HepG2 (cell line): ENCODE results near the gene TJAP1. TPM values are rescaled to one million over a fixed set of nuclear protein-coding genes. Genes with fewer than 3 reads are reported as not detected.
A peak's percentile ranks its signal among the peaks of the same experiment; 100 is the strongest.

Source experiments
- ARID2 ChIP-seq: sonication (generic); formaldehyde crosslinking; IDR thresholded peaks from 2 replicates; pipeline ENCODE4 v1.8.1; 2022; ENCODE audit warnings: mild to moderate bottlenecking, missing genetic modification reagents, borderline replicate concordance
- HDAC2 ChIP-seq: sonication (generic); formaldehyde crosslinking; IDR thresholded peaks from 2 replicates; pipeline ENCODE4 v1.4.0; 2020; ENCODE audit warnings: missing genetic modification reagents
- PHF20 ChIP-seq: sonication (generic); formaldehyde crosslinking; IDR thresholded peaks from 2 replicates; pipeline ENCODE4 v1.5.0; 2020; ENCODE audit warnings: mild to moderate bottlenecking, missing genetic modification reagents
- SCMH1 ChIP-seq: sonication (generic); formaldehyde crosslinking; IDR thresholded peaks from 2 replicates; pipeline ENCODE4 v1.9.0; 2021; ENCODE audit warnings: missing genetic modification reagents, mild to moderate bottlenecking, borderline replicate concordance
- SNRNP70 ChIP-seq: fragments of 200-400 bp; formaldehyde crosslinking; IDR thresholded peaks from 2 replicates; pipeline ENCODE4 v1.6.1; 2017; ENCODE audit warnings: mild to moderate bottlenecking, low read depth, low read length, moderate library complexity
- ZBTB20 ChIP-seq: sonication (generic); formaldehyde crosslinking; IDR thresholded peaks from 2 replicates; pipeline ENCODE4 v1.8.1; 2023; ENCODE audit warnings: missing genetic modification reagents, low read depth, mild to moderate bottlenecking, borderline replicate concordance
- ZNF496 ChIP-seq: sonication (generic); formaldehyde crosslinking; IDR thresholded peaks from 2 replicates; pipeline ENCODE4 v1.8.1; 2023; ENCODE audit warnings: mild to moderate bottlenecking, moderate library complexity, missing genetic modification reagents; ENCODE audit not compliant: insufficient replicate concordance
- ZNF709 ChIP-seq: sonication (generic); formaldehyde crosslinking; IDR thresholded peaks from 2 replicates; pipeline ENCODE4 v1.5.0; 2020; ENCODE audit warnings: mild to moderate bottlenecking, missing genetic modification reagents
- ZNF772 ChIP-seq: sonication (generic); formaldehyde crosslinking; IDR thresholded peaks from 2 replicates; pipeline ENCODE4 v1.5.0; 2020; ENCODE audit warnings: mild to moderate bottlenecking, missing genetic modification reagents
- ZNF878 ChIP-seq: sonication (generic); formaldehyde crosslinking; IDR thresholded peaks from 2 replicates; pipeline ENCODE4 v1.8.1; 2023; ENCODE audit warnings: mild to moderate bottlenecking, missing genetic modification reagents, moderate library complexity
- polyA plus RNA-seq, 8 experiments: library from polyadenylated mRNA; depleted of rRNA in 3 of 8; stranded (reverse) in 7 of 8; unstranded in 1 of 8; fragments of >200 nt; fragmentation: Illumina TruSeq in 4 of 8; extraction: Trizol in 4 of 8; gene quantifications; 2 replicates each; pipeline versions ENCODE4 v1.2.1 to v1.2.3, GENCODE V29; 2011 to 2016; ENCODE audit warnings: low read depth in 4 of 8, missing spikeins in 1 of 8, mixed read lengths in 1 of 8; ENCODE audit not compliant: insufficient read depth in 1 of 8
- total RNA-seq, 5 experiments: library from RNA; depleted of rRNA; stranded (reverse); fragments of >200 nt; fragmentation: Illumina TruSeq; extraction: Trizol; gene quantifications; 2 replicates each; pipeline ENCODE4 v1.2.3, GENCODE V29; 2016; ENCODE audit warnings: low read depth in 1 of 5
- TF ChIP-seq, protein P1 (sequence below), 2 experiments: sonication (generic) in 1 of 2; formaldehyde crosslinking in 1 of 2; IDR thresholded peaks; 2 replicates each; pipeline versions ENCODE4 v1.6.1 to v1.9.0; 2014 to 2022; ENCODE audit warnings: antibody characterized with exemption in 1 of 2, borderline replicate concordance in 1 of 2, inconsistent platforms in 1 of 2, low read depth in 1 of 2, missing genetic modification reagents in 1 of 2
- TF ChIP-seq, protein P2 (sequence below), 2 experiments: sonication (generic) in 1 of 2; formaldehyde crosslinking in 1 of 2; IDR thresholded peaks; 2 replicates each; pipeline versions ENCODE4 v1.4.0 to v1.6.1; 2016 to 2020; ENCODE audit warnings: borderline replicate concordance in 1 of 2, low read depth in 1 of 2, mild to moderate bottlenecking in 1 of 2, missing genetic modification reagents in 1 of 2
- TF ChIP-seq, protein P3 (sequence below): sonication (generic); formaldehyde crosslinking; IDR thresholded peaks from 2 replicates; pipeline ENCODE4 v1.5.0; 2020; ENCODE audit warnings: missing genetic modification reagents

Gene TJAP1
- total and polyA plus RNA-seq, 2 of the 13 experiments (the other 11 are each of a cell fraction or from before 2014, with no cell fraction given): 15.7 to 41.6 TPM

- TF ChIP-seq, protein P1, sequence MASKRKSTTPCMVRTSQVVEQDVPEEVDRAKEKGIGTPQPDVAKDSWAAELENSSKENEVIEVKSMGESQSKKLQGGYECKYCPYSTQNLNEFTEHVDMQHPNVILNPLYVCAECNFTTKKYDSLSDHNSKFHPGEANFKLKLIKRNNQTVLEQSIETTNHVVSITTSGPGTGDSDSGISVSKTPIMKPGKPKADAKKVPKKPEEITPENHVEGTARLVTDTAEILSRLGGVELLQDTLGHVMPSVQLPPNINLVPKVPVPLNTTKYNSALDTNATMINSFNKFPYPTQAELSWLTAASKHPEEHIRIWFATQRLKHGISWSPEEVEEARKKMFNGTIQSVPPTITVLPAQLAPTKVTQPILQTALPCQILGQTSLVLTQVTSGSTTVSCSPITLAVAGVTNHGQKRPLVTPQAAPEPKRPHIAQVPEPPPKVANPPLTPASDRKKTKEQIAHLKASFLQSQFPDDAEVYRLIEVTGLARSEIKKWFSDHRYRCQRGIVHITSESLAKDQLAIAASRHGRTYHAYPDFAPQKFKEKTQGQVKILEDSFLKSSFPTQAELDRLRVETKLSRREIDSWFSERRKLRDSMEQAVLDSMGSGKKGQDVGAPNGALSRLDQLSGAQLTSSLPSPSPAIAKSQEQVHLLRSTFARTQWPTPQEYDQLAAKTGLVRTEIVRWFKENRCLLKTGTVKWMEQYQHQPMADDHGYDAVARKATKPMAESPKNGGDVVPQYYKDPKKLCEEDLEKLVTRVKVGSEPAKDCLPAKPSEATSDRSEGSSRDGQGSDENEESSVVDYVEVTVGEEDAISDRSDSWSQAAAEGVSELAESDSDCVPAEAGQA (IDR thresholded peaks at IDR 0.05; ENCODE audit: low read depth): peak; percentile 87
- TF ChIP-seq, protein P1 (CRISPR knock-in tag; IDR thresholded peaks at IDR 0.05; ENCODE audit: borderline replicate concordance): no peak
- TF ChIP-seq ZBTB20 (CRISPR knock-in tag) (peak; percentile 91; the same call in 1 of the 2 replicates), PHF20 (CRISPR knock-in tag) (peak; percentile 74), ZNF772 (CRISPR knock-in tag) (peak; percentile 55; the same call in 1 of the 2 replicates), HDAC2 (CRISPR knock-in tag) (peak; percentile 38; the same call in 1 of the 2 replicates), ARID2 (CRISPR knock-in tag) (no peak), ZNF878 (CRISPR knock-in tag) (peak; percentile 50; the same call in 1 of the 2 replicates), ZNF496 (CRISPR knock-in tag) (no peak), SCMH1 (CRISPR knock-in tag) (no peak), ZNF709 (CRISPR knock-in tag) (0 out of 2 replicates have a peak, but pooled peaks have one; percentile 30), SNRNP70 (no peak)
- TF ChIP-seq, protein P2, sequence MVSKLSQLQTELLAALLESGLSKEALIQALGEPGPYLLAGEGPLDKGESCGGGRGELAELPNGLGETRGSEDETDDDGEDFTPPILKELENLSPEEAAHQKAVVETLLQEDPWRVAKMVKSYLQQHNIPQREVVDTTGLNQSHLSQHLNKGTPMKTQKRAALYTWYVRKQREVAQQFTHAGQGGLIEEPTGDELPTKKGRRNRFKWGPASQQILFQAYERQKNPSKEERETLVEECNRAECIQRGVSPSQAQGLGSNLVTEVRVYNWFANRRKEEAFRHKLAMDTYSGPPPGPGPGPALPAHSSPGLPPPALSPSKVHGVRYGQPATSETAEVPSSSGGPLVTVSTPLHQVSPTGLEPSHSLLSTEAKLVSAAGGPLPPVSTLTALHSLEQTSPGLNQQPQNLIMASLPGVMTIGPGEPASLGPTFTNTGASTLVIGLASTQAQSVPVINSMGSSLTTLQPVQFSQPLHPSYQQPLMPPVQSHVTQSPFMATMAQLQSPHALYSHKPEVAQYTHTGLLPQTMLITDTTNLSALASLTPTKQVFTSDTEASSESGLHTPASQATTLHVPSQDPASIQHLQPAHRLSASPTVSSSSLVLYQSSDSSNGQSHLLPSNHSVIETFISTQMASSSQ (IDR thresholded peaks at IDR 0.05; ENCODE audit: low read depth): no peak
- TF ChIP-seq, protein P2 (CRISPR knock-in tag; IDR thresholded peaks at IDR 0.05; ENCODE audit: borderline replicate concordance): 0 out of 2 replicates have a peak, but pooled peaks have one; percentile 39
- TF ChIP-seq, protein P3, sequence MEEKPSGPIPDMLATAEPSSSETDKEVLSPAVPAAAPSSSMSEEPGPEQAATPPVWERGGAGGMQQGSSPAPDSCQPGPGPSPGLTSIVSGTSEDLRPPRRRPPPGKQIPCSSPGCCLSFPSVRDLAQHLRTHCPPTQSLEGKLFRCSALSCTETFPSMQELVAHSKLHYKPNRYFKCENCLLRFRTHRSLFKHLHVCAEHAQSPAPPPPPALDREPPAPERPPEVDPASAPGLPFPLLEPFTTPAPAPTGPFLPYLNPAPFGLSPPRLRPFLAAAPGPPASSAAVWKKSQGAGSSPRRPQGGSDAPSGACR (CRISPR knock-in tag): no peak
Measured at GRCh38 chr6:43477235-43478007, at the start of gene TJAP1 (continued).
